Mucosa of stomach (tissue), 1 donor: ENCODE measurements around the gene SERHL2.
A peak's percentile ranks its signal among the peaks of the same experiment; 100 is the strongest.
"Not testable (repeated sequence)": the region's sequence is repeated elsewhere in the genome, so short reads cannot be mapped to it uniquely, and the experiment has no call there.

Source experiments
- H3K27me3 ChIP-seq: one replicate; pipeline ENCODE4 v1.7.0; 2013; ENCODE audit warnings: mild to moderate bottlenecking, low read length; ENCODE audit not compliant: control insufficient read depth, insufficient read depth
- H3K36me3 ChIP-seq: one replicate; pipeline ENCODE4 v1.7.0; 2013; ENCODE audit warnings: low read length; ENCODE audit not compliant: control insufficient read depth, insufficient read depth
- H3K4me1 ChIP-seq: one replicate; pipeline ENCODE4 v1.7.0; 2013; ENCODE audit warnings: mild to moderate bottlenecking, low read length; ENCODE audit not compliant: control insufficient read depth, insufficient read depth
- H3K4me3 ChIP-seq: one replicate; pipeline ENCODE4 v1.7.0; 2013; ENCODE audit warnings: low read length
- H3K9ac ChIP-seq: one replicate; pipeline ENCODE4 v1.7.0; 2013; ENCODE audit warnings: mild to moderate bottlenecking, low read length, moderate library complexity
- H3K9me3 ChIP-seq: one replicate; pipeline ENCODE4 v1.7.0; 2013; ENCODE audit warnings: mild to moderate bottlenecking, low read length, moderate library complexity; ENCODE audit not compliant: control insufficient read depth
- donor health status: Pancreatic carcinoma.

Gene SERHL2

DNA sequence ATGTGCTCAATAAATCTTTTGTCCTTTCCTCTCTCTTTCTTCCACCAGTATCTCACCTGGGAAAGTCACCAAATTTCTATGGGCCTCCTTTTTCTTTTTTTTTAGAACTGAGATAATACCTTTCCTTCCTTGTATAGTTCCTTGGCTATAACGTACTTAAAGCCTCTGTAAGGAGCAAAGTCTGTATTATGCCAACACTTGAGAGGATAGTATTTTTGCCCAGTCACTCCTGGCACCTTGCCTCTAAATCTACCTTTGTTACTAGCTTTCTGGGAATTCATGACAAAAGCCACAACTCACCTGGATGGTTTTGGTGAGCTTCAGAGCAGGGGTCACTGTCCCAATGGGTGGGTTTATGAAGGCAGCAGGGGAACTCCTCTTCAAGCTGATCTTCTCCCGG, 48.7 kb downstream of the SERHL2 start:
- Histone ChIP-seq H3K9ac (peak overlapping the region; percentile 40), H3K9me3 (no peaks in the 10 kb centered on the region), H3K4me3 (no peak overlapping the region), H3K4me1 (peaks cover 38% of the 10 kb centered on the region), H3K27me3 (no peaks in the 10 kb centered on the region), H3K36me3 (peaks cover 12% of the 10 kb centered on the region)

DNA sequence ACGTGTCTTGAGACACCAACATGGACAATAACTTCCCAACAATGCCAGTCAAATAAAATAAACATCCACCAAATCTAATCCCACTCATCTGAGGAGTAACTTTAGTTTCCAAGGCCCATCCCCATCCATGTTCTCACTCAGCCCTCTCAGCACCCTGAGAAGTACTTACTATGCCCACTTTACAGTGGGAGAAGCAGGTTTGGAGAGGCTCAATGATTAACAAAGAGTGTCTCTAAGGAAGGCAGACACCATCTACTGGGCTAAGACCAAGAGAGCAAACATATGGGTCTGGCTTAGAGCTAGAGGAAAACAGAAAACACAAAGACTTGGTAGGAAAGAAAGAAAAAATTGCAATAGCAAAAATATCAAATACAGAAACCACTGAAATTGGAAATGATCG, 49.7 kb downstream of the SERHL2 start:
- no peaks in the 10 kb centered on the region for H3K9me3 ChIP-seq
- no peak overlapping the region for H3K9ac ChIP-seq
- no peak overlapping the region for H3K4me3 ChIP-seq
- H3K36me3 ChIP-seq: peaks cover 11% of the 10 kb centered on the region
- no peaks in the 10 kb centered on the region for H3K27me3 ChIP-seq
- H3K4me1 ChIP-seq: peaks cover 38% of the 10 kb centered on the region

DNA sequence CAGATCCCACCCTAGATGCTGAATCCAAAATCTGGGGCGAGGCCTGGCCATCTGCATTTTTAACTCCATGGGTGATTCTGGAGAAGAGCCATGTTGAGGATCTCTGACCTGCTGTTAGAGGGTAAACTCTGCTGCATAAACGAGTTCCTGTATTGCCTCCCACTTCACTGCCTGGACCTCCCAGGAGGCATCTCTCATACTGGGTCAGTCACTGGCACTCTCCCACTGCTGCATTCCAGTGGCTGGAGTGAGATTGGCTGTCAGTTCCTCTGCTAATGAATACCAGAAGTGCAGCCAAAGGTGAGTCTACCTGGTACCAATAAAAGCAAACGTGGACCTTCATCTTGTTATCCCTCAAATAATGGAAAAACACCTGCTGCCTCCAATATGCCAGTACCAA, 50.6 kb downstream of the SERHL2 start:
- Histone ChIP-seq H3K27me3 (no peaks in the 10 kb centered on the region), H3K36me3 (peaks cover 4% of the 10 kb centered on the region), H3K4me1 (peaks cover 48% of the 10 kb centered on the region), H3K9me3 (no peaks in the 10 kb centered on the region), H3K9ac (no peak overlapping the region), H3K4me3 (no peak overlapping the region)

DNA sequence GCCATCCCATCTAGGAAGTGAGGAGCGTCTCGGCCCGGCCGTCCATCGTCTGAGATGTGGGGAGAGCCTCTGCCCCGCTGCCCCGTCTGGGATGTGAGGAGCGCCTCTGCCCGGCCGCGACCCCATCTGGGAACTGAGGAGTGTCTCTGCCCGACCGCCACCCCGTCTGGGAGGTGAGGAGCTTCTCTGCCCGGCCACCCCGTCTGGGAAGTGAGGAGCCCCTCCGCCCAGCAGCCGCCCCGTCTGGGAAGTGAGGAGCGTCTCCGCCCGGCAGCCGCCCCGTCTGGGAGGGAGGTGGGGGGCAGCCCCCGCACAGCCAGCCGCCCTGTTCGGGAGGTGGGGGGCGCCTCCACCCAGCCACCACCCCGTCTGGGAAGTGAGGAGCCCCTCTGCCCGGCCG, 53.9 kb downstream of the SERHL2 start:
- H3K36me3 ChIP-seq, H3K9me3 ChIP-seq, H3K27me3 ChIP-seq, H3K9ac ChIP-seq, H3K4me3 ChIP-seq: not testable (repeated sequence)
- peaks cover 67% of the 10 kb centered on the region for H3K4me1 ChIP-seq

DNA sequence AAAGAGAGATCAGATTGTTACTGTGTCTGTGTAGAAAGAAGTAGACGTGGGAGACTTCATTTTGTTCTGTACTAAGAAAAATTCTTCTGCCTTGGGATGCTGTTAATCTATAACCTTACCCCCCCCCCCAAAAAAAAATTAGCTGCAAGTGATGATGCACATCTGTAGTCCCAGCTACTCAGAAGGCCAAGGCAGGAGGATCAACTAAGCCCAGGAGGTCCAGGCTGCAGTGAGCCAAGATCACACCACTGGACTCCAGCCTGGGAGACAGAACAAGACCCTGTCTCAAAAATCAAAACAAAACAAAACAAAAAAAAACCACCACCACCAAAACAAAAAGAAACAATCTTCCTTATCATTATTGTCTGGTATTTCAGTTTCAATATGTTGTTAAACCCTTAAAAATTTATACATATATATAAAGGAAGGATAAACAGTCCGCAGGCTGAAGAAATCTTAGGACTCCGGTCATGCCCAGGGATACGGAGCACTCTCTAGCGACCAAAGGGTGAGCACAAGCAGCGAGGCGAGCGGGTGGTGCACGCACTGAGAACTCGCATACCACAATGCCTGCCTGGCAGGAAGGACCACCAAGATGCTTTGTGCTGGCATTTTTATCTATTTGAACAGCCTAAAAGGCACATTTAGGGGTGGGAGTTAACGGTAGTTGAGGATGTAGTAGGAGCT, 54.5 kb downstream of the SERHL2 start:
- no peaks in the 10 kb centered on the region for H3K9me3 ChIP-seq
- no peak overlapping the region for H3K4me3 ChIP-seq
- H3K27me3 ChIP-seq: no peaks in the 10 kb centered on the region
- H3K4me1 ChIP-seq: peaks cover 67% of the 10 kb centered on the region
- H3K9ac ChIP-seq: peak overlapping the region; percentile 58
- no peaks in the 10 kb centered on the region for H3K36me3 ChIP-seq

DNA sequence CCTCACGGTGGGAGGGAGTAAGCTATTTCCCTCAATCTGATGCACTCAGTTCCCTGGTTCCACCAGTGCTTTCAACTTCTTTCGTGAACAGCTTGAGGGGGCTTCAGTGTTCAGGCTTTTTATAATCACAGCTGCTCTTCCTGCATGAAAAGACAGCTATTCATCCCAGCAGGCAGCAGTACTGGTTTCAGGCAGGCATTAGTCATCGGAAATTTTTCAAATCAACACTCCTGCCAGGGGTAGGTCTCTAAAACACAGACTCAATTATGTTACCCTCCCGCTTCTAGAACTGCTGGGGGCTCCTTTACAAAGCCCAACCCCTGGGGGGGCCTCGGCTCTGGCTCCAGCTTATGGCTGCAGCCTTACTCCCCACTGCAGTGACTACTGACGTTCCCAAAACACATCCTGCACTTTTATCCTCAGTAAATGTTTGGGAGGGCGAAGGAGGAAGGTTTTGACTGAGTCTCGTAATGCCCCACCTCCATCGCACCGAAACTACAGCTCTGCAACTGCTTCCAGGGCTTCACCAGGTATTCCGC, 55.1 kb downstream of the SERHL2 start:
- peak overlapping the region; percentile 58 for H3K9ac ChIP-seq
- H3K4me3 ChIP-seq: no peak overlapping the region
- H3K36me3 ChIP-seq: no peaks in the 10 kb centered on the region
- H3K4me1 ChIP-seq: peaks cover 64% of the 10 kb centered on the region
- H3K9me3 ChIP-seq: no peaks in the 10 kb centered on the region
- no peaks in the 10 kb centered on the region for H3K27me3 ChIP-seq

DNA sequence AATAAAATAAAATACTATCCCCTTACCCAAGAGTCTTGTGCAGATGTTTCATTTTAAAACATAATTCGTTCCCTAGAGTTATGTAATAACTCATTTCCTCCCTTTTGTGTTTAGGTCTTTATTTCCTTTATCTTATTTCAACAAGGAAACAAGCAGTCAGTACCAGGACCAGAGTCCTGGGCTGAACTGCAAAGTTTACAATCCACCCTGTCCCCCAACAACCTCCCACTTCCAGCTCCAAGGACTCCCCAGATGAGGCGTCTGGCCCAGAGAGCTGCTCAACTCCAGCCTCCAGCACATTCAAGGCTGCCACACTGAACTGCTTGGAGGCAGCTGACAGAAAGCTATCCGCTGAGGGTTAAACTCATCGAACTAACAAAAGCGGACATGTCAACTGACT, 56.4 kb downstream of the SERHL2 start:
- H3K4me1 ChIP-seq: peaks cover 53% of the 10 kb centered on the region
- H3K27me3 ChIP-seq: no peaks in the 10 kb centered on the region
- H3K4me3 ChIP-seq: no peak overlapping the region
- peak overlapping the region; percentile 19 for H3K9ac ChIP-seq
- H3K36me3 ChIP-seq: no peaks in the 10 kb centered on the region
- no peaks in the 10 kb centered on the region for H3K9me3 ChIP-seq

DNA sequence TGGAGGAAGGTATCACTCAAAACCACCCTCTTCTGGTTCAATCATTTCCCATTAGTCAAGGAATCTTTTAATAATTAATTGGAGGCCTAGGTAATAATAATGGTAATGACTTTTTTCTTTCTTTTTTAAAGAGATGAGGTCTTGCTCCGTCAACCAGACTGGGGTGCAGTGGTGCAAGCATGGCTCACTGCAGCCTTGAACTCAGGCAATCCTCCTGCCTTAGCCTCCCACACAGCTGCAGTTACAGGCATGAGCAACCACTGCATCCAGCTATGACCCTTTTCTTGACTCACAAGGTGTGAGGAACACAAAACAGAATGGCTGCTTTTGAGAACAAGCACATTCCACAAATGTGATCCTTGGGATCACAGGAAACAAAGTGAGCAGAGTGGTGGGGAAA, 57.3 kb downstream of the SERHL2 start:
- no peaks in the 10 kb centered on the region for H3K9me3 ChIP-seq
- H3K36me3 ChIP-seq: no peaks in the 10 kb centered on the region
- H3K4me3 ChIP-seq: no peak overlapping the region
- peaks cover 57% of the 10 kb centered on the region for H3K4me1 ChIP-seq
- H3K9ac ChIP-seq: peak overlapping the region; percentile 19
- no peaks in the 10 kb centered on the region for H3K27me3 ChIP-seq

DNA sequence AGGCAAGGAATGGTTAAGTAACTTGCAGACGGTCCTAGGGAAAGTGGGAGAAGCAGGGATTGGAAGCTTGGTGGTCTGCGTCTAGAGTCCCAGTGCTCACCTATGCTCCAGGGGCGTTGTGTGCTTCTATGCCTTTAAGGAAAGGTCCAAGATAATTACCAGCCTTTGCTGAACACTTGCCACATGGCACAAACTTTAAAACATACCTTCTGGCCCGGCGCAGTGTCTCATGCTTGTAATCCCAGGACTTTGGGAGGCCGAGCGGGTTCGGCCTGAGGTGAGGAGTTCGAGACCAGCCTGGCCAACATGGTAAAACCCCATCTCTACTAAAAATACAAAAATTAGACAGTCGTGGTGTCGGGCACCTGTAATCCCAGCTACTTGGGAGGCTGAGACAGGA, 58.6 kb downstream of the SERHL2 start:
- no peaks in the 10 kb centered on the region for H3K36me3 ChIP-seq
- peak overlapping the region; percentile 94 for H3K9ac ChIP-seq
- peaks cover 58% of the 10 kb centered on the region for H3K4me1 ChIP-seq
- no peak overlapping the region for H3K4me3 ChIP-seq
- no peaks in the 10 kb centered on the region for H3K27me3 ChIP-seq
- H3K9me3 ChIP-seq: no peaks in the 10 kb centered on the region

DNA sequence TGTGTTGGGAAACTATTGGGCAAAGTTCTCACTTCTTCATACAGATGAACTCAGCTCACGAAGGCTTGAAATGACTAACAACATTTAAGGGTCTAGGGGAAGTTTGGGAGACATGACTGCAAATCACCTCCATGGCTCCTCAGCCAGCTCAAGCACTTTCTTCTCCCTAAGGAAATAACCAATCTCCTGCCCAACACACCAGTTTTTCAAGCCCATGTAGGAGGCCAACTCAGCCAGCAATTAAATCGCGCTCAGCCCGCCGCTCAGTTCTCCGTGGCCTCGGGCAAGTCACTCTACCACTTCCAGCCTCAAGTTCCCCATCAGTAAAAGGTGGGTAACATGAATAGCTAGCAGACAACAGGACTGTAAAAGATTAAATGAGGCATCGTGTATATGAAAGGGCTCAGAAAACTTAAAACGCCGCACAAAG, 60.1 kb downstream of the SERHL2 start:
- Histone ChIP-seq H3K9ac (peak overlapping the region; percentile 94), H3K9me3 (no peaks in the 10 kb centered on the region), H3K4me1 (peaks cover 59% of the 10 kb centered on the region), H3K36me3 (no peaks in the 10 kb centered on the region), H3K27me3 (no peaks in the 10 kb centered on the region), H3K4me3 (peak overlapping the region; percentile 72)

DNA sequence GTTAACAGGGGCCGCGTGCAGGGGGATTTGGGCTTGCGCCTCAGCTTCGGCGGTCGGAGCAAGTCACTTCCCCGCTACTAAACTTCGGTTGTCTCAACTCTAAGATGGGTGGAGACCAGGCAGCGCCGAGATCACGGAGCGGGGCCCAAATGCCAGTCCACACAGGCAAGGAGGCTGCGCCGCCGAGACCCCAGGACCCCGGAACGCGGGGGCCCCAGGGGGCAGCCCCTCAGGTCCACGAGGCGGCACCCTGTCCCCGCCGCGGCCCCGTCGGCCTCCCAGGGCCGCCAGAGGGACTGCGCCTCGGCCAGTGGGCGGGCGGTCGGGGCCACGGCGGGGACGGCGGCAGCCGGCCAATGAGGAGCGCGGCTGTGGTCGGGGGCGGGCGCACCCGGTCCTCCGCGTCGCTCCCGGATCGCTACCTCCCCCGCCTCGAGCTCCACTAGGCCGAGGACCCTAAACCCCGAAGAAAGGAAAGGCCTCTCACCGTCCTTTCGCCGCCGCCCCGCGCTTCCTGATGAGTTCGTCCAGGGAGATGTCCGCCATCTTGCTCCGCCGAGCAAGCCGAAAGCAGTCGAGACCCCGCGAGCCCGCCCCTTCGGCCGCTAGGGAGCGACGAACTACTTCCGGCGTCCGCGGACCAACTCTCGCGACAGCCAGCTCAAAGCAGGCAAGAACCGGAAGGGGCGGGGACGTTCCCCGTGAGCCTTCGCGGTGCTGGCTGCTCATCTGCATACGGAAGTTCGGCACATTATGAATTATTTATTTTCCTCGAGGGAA, 60.7 kb downstream of the SERHL2 start, which contains the start of gene POLDIP3:
POLDIP3 (minus strand) TSS at position 572 of the 780 bp plus-strand sequence; CDS start at position 546, 26 bp downstream.
- peak within 1 kb of the TSS; percentile 72 for H3K4me3 ChIP-seq
- H3K9me3 ChIP-seq: no peaks in the 10 kb centered on the region
- H3K4me1 ChIP-seq: peaks cover 53% of the 10 kb centered on the region
- H3K36me3 ChIP-seq: no peaks in the 10 kb centered on the region
- H3K27me3 ChIP-seq: no peaks in the 10 kb centered on the region
- peak within 1 kb of the TSS; percentile 94 for H3K9ac ChIP-seq
